Neuronal stem cell (in vitro differentiated cells): ENCODE measurements around the gene LMF2.

ENCODE experiments used
- DNase-seq: peaks from one replicate; pipeline ENCODE4 v3.0.0-alpha.2; 2013; ENCODE audit warnings: low spot score
- H2AFZ ChIP-seq: one replicate; pipeline ENCODE4 v1.6.1; 2013; ENCODE audit warnings: mild to moderate bottlenecking, low read length, inconsistent platforms
- H2AK5ac ChIP-seq: 2 replicates; pipeline ENCODE4 v1.6.1; 2013; ENCODE audit warnings: low read depth, mild to moderate bottlenecking, inconsistent platforms, low read length, moderate library complexity, mixed read lengths
- H2BK120ac ChIP-seq: 2 replicates; pipeline ENCODE4 v1.6.1; 2013; ENCODE audit warnings: low read depth, mild to moderate bottlenecking, inconsistent platforms, low read length, moderate library complexity, mixed read lengths
- H2BK12ac ChIP-seq: one replicate; pipeline ENCODE4 v1.6.1; 2013; ENCODE audit warnings: low read length, inconsistent platforms
- H2BK15ac ChIP-seq: 2 replicates; pipeline ENCODE4 v1.6.1; 2013; ENCODE audit warnings: mild to moderate bottlenecking, low read length, inconsistent platforms, mixed read lengths
- H2BK5ac ChIP-seq: one replicate; pipeline ENCODE4 v1.6.1; 2013; ENCODE audit warnings: inconsistent platforms, mild to moderate bottlenecking, low read length, moderate library complexity
- H3K14ac ChIP-seq: one replicate; pipeline ENCODE4 v1.6.1; 2013; ENCODE audit warnings: low read length, inconsistent platforms
- H3K18ac ChIP-seq: 2 replicates; pipeline ENCODE4 v1.6.1; 2013; ENCODE audit warnings: low read length, inconsistent platforms
- H3K23ac ChIP-seq: 2 replicates; pipeline ENCODE4 v1.6.1; 2013; ENCODE audit warnings: low read depth, mild to moderate bottlenecking, mixed read lengths, low read length, inconsistent platforms; ENCODE audit not compliant: poor library complexity
- H3K27ac ChIP-seq: replicated peaks from 3 replicates; pipeline ENCODE4 v1.5.1; 2013; ENCODE audit warnings: low read length, inconsistent platforms
- H3K27me3 ChIP-seq, 3 experiments: 2 replicates each; pipeline ENCODE4 v1.6.1; 2013; ENCODE audit warnings: low read length in 3 of 3, mild to moderate bottlenecking in 2 of 3, inconsistent platforms in 1 of 3, low read depth in 1 of 3, mixed read lengths in 1 of 3, moderate library complexity in 1 of 3; ENCODE audit not compliant: control insufficient read depth in 3 of 3, insufficient read depth in 3 of 3
- H3K36me3 ChIP-seq, 2 donors: replicated peaks in 1 of 2; 2 replicates each; pipeline ENCODE4 v1.6.1; 2013; ENCODE audit warnings: low read length in 2 of 2; ENCODE audit not compliant: control insufficient read depth in 2 of 2, insufficient read depth in 2 of 2
- H3K4ac ChIP-seq: 2 replicates; pipeline ENCODE4 v1.6.1; 2013; ENCODE audit warnings: inconsistent platforms, mild to moderate bottlenecking, low read length, moderate library complexity
- H3K4me1 ChIP-seq, 2 donors: 1 replicate in 1 of 2; 2 replicates in 1 of 2; pipeline ENCODE4 v1.6.1; 2013; ENCODE audit warnings: low read length in 2 of 2, low read depth in 1 of 2; ENCODE audit not compliant: control insufficient read depth in 2 of 2, insufficient read depth in 1 of 2
- H3K4me2 ChIP-seq: one replicate; pipeline ENCODE4 v1.6.1; 2013; ENCODE audit warnings: mild to moderate bottlenecking, low read length, inconsistent platforms; ENCODE audit not compliant: insufficient read depth, poor library complexity, severe bottlenecking
- H3K4me3 ChIP-seq, 2 donors: 2 replicates each; pipeline ENCODE4 v1.5.1; 2013; ENCODE audit warnings: low read length in 2 of 2, mild to moderate bottlenecking in 2 of 2, inconsistent platforms in 1 of 2, moderate library complexity in 1 of 2
- H3K79me1 ChIP-seq: one replicate; pipeline ENCODE4 v1.6.1; 2013; ENCODE audit warnings: low read depth, mild to moderate bottlenecking, inconsistent platforms, low read length, moderate library complexity
- H3K9ac ChIP-seq: one replicate; pipeline ENCODE4 v1.6.1; 2013; ENCODE audit warnings: mild to moderate bottlenecking, low read depth, low read length, inconsistent platforms; ENCODE audit not compliant: poor library complexity
- H3K9me3 ChIP-seq, 2 donors: replicated peaks in 1 of 2; 2 replicates each; pipeline versions ENCODE3 to v1.6.1; 2013; ENCODE audit warnings: low read length in 2 of 2, mild to moderate bottlenecking in 2 of 2, inconsistent platforms in 1 of 2, low read depth in 1 of 2, mixed read lengths in 1 of 2, moderate library complexity in 1 of 2; ENCODE audit not compliant: control insufficient read depth in 2 of 2, insufficient read depth in 1 of 2
- H4K8ac ChIP-seq: one replicate; pipeline ENCODE4 v1.6.1; 2013; ENCODE audit warnings: low read depth, mild to moderate bottlenecking, inconsistent platforms, low read length, moderate library complexity
- H4K91ac ChIP-seq: one replicate; pipeline ENCODE4 v1.6.1; 2013; ENCODE audit warnings: low read length, low read depth, mild to moderate bottlenecking, inconsistent platforms; ENCODE audit not compliant: poor library complexity
- WGBS, 2 donors: extraction: QIAGEN DNeasy Blood & Tissue Kit; methylation state at CpG; one replicate each; pipeline ENCODE4 v1.1.7; 2013; ENCODE audit warnings: missing lambda C conversion rate in 2 of 2, mixed read lengths in 1 of 2; ENCODE audit not compliant: insufficient read length in 2 of 2, insufficient replicate concordance in 1 of 2; ENCODE audit errors: extremely low coverage in 2 of 2; 5-methylcytosine and 5-hydroxymethylcytosine counted together

The LMF2 gene

DNA sequence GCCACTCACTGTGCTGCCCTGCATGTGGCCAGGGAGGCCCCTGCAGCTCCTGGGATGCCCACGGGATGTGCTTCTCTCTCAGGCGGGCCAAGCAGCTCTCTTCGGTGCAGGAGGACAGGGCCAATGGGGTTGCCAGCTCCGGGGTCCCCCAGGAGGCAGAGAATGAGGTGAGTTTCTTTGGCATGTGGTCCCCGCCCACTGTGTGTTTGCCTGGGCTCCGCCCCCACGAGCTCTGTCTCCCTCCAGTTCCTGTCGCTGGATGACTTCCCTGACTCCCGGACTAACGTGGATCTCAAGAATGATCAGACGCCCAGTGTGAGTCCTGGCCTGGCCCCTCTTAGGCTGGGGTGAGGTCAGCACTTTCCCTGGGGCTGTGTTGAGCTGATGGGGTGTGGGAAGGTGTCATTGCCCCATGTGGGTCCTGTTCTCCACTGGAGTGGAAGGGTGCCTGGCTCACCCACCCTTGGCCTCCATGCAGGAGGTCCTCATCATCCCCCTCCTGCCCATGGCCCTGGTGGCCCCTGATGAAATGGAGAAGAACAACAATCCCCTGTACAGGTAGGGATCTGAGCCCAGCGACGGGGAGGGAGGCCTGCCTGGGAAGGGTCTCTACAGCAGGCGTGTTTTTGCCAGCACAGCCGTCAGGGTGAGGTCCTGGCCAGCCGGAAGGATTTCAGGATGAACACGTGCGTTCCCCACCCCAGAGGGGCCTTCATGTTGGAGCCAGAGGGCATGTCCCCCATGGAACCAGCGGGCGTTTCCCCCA, 10.2 kb upstream of the LMF2 start:
- Histone ChIP-seq H3K4ac (no peak overlapping the region), H3K36me3 (peaks cover 54 to 79% of the 10 kb centered on the region in 2 donors), H2AK5ac (no peak overlapping the region), H3K14ac (no peak overlapping the region), H3K18ac (no peak overlapping the region), H2BK5ac (no peak overlapping the region), H3K23ac (no peak overlapping the region), H2BK12ac (no peak overlapping the region), H2BK120ac (no peak overlapping the region), H2AFZ (no peak overlapping the region), H3K9ac (no peak overlapping the region), H4K91ac (no peak overlapping the region), H2BK15ac (no peak overlapping the region), H3K27me3 (no peaks in the 10 kb centered on the region), H3K4me2 (no peak overlapping the region), H3K27ac (no peak overlapping the region), H3K79me1 (peaks cover 29% of the 10 kb centered on the region), H4K8ac (no peak overlapping the region), H3K4me3 (peak overlapping the region in 1 of 2 donors; percentile 19), H3K4me1 (no peaks in the 10 kb centered on the region), H3K9me3 (no peaks in the 10 kb centered on the region)
- DNase-seq, result no peak
- WGBS, 2 donors, result no CpG with 5 or more reads among the region's 20 CpGs

- peaks cover 0 to 2% (median 0%) of the 10 kb centered on the region in 3 experiments for H3K27me3 ChIP-seq
- no peak overlapping the region for H3K18ac ChIP-seq
- H3K4ac ChIP-seq, result no peak overlapping the region
- H3K27ac ChIP-seq, result no peak overlapping the region
- no peak overlapping the region for H2BK5ac ChIP-seq
- no peak overlapping the region for H2AFZ ChIP-seq
- no peaks in the 10 kb centered on the region for H3K9me3 ChIP-seq
- H3K4me2 ChIP-seq, result no peak overlapping the region
- H3K9ac ChIP-seq, result no peak overlapping the region
- H4K91ac ChIP-seq, result no peak overlapping the region
- no peak for DNase-seq
- no peak overlapping the region for H2BK120ac ChIP-seq
- H3K4me1 ChIP-seq, result no peaks in the 10 kb centered on the region
- H2BK15ac ChIP-seq, result no peak overlapping the region
- H2AK5ac ChIP-seq, result no peak overlapping the region
- H3K23ac ChIP-seq, result no peak overlapping the region
- no peak overlapping the region for H3K4me3 ChIP-seq
- peaks cover 50 to 79% of the 10 kb centered on the region in 2 donors for H3K36me3 ChIP-seq
- WGBS, 2 donors, result no CpG with 5 or more reads among the region's 16 CpGs
- H3K79me1 ChIP-seq, result peaks cover 28% of the 10 kb centered on the region
- no peak overlapping the region for H4K8ac ChIP-seq
- H3K14ac ChIP-seq, result no peak overlapping the region
- no peak overlapping the region for H2BK12ac ChIP-seq
Measured at GRCh38 chr22:50516891-50517290, 9.4 kb upstream of the LMF2 start.

- Histone ChIP-seq H2BK15ac (no peak overlapping the region), H3K9me3 (no peaks in the 10 kb centered on the region), H3K23ac (no peak overlapping the region), H4K91ac (no peak overlapping the region), H2BK5ac (no peak overlapping the region), H3K27me3 (peaks cover 0 to 2% (median 0%) of the 10 kb centered on the region in 3 experiments), H3K4me3 (no peak overlapping the region), H3K9ac (no peak overlapping the region), H2AK5ac (no peak overlapping the region), H4K8ac (no peak overlapping the region), H3K14ac (no peak overlapping the region), H3K4ac (no peak overlapping the region), H3K79me1 (peaks cover 29% of the 10 kb centered on the region), H2BK12ac (no peak overlapping the region), H2AFZ (no peak overlapping the region), H3K36me3 (peaks cover 42 to 72% of the 10 kb centered on the region in 2 donors), H3K4me2 (no peak overlapping the region), H3K4me1 (no peaks in the 10 kb centered on the region), H2BK120ac (no peak overlapping the region), H3K27ac (no peak overlapping the region), H3K18ac (no peak overlapping the region)
- no CpG with 5 or more reads among the region's 8 CpGs for WGBS, 2 donors
- DNase-seq, result no peak
Measured at GRCh38 chr22:50516068-50516467, 8.6 kb upstream of the LMF2 start.

GRCh38 chr22:50513175-50513574, 5.7 kb upstream of the LMF2 start:
- H3K9ac ChIP-seq, result peak overlapping the region; percentile 61
- no peak overlapping the region for H2BK120ac ChIP-seq
- no peak overlapping the region for H2BK5ac ChIP-seq
- H2AK5ac ChIP-seq, result no peak overlapping the region
- H3K36me3 ChIP-seq, result peaks cover 28 to 58% of the 10 kb centered on the region in 2 donors
- H2BK12ac ChIP-seq, result no peak overlapping the region
- no peak overlapping the region for H3K18ac ChIP-seq
- H3K4ac ChIP-seq, result no peak overlapping the region
- no peak overlapping the region for H3K14ac ChIP-seq
- peaks cover 32% of the 10 kb centered on the region for H3K79me1 ChIP-seq
- no peak overlapping the region for H2AFZ ChIP-seq
- no peak overlapping the region for H2BK15ac ChIP-seq
- H3K9me3 ChIP-seq, result no peaks in the 10 kb centered on the region
- H3K23ac ChIP-seq, result no peak overlapping the region
- H3K27me3 ChIP-seq, result peaks cover 0 to 2% (median 0%) of the 10 kb centered on the region in 3 experiments
- DNase-seq, result no peak
- H4K8ac ChIP-seq, result no peak overlapping the region
- no CpG with 5 or more reads among the region's 15 CpGs for WGBS, 2 donors
- H4K91ac ChIP-seq, result no peak overlapping the region
- H3K4me1 ChIP-seq, result peaks cover 4 to 6% of the 10 kb centered on the region in 2 donors
- H3K4me3 ChIP-seq, result no peak overlapping the region
- H3K4me2 ChIP-seq, result no peak overlapping the region
- no peak overlapping the region for H3K27ac ChIP-seq
